Measurements from ENCODE around the gene MUC2. TPM values are rescaled to one million over a fixed set of nuclear protein-coding genes. Genes with fewer than 3 reads are reported as not detected.

Gene MUC2
- total RNA-seq, 2 donors from 2014 or later, result not detected

GRCh38 chr11:1053121-1053901 lies 21.4 kb upstream of the MUC2 start:
- no peak overlapping the region for H3K4me3 Mint-ChIP-seq
- no peaks in the 10 kb centered on the region for H3K9me3 Mint-ChIP-seq
- H3K36me3 Mint-ChIP-seq (ENCODE audit: low read depth), result no peaks in the 10 kb centered on the region
- no peak for ATAC-seq (replicated peaks)
- H3K4me1 Mint-ChIP-seq, result no peaks in the 10 kb centered on the region
- no peak overlapping the region for H3K27ac Mint-ChIP-seq
- peaks cover 13% of the 10 kb centered on the region for H3K27me3 Mint-ChIP-seq

DNA sequence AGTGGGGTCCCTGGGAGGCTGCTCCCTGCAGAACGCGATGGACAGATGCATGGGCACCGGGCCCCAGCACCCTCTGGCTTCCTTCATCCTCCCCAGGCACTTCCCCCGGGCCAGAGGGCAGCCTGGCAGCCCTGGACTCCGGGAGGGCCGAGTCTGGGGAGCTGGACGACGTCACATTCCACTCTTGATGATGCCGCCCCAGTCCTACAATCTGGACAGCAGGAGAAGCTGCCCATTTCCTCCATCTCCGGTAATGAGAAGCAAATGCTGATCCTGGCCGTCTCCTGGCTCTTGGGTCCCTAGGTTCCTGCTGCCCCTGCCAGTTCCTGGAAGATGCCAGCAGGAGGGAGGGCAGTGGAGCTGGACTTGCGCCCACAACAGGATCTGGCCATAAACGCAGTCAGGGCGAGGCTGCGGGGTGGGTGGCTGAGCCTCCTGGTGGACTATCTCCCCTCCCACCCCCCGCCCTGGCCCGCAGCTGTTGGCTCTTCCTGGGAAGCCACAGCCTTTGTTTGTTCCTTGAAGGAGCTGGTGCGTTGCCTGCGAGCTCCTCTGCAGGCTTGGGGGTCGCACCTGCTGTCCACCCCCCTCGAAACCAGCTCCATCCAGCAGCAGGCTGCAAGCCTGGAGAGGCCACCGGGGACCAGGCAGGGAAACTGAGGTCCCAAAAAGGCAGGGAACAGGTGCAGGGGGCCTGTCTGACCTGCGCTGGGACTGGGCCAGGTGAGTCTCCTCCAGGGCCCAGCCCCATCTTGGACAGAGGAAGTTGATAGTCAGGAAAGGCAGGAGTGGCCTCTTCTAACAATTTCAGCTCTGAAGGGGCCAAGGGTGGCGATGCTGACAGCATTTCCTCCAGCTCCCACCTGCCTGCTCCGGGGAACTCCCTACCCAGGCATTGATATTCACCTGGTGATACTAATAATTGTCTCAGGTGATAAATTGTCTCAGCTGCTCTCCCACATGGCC lies 20.2 kb upstream of the MUC2 start:
- Mint-ChIP-seq H3K4me3 (no peak overlapping the region), H3K9me3 (no peaks in the 10 kb centered on the region), H3K27me3 (peaks cover 9% of the 10 kb centered on the region), H3K36me3 (ENCODE audit: low read depth) (no peaks in the 10 kb centered on the region), H3K4me1 (no peaks in the 10 kb centered on the region), H3K27ac (no peak overlapping the region)
- no peak for ATAC-seq (replicated peaks)

- Mint-ChIP-seq H3K4me3 (no peak overlapping the region), H3K27me3 (peaks cover 9% of the 10 kb centered on the region)
- ATAC-seq (replicated peaks), result no peak
Observed at GRCh38 chr11:1055109-1055703, 19.5 kb upstream of the MUC2 start.

DNA sequence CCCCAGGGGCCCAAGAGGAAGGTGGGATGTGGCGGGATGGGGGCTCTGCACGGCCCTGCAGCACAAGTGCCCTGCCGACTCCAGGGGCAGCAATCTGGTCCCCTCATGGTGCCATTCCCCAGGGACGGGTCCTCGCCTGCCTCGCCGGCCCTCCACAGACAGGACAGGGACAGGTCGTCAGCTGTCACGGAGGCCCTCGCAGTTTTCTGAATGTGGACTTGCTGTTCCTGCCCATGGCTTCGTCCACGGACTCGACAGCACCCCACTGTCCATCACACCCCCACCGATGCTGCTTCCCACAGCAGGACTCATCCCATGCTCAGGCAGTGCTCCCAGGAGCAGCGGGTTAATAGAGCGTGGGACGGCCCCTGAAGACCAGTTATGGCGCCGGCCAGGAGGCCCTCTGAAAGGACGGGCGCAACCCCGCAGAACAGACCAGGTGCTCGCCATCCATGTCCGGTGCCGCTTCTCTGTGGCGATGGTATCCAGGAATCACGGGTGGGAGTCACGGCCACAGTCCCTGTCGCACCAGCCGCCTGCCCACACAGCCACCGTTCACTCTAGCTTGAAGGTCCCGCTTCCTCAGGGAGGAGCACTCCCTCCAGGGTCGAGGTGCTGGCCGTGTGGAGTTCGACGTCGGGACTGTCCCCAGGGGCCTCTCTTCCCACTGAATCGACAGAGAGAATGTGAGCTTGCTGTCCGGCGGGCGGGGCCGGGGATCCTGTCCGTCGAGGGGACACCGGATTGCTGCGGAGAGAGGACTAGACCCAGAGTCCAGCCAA lies 18.5 kb upstream of the MUC2 start:
- H3K27ac Mint-ChIP-seq, result no peak overlapping the region
- H3K36me3 Mint-ChIP-seq (ENCODE audit: low read depth), result no peaks in the 10 kb centered on the region
- ATAC-seq (replicated peaks), result no peak
- H3K4me3 Mint-ChIP-seq, result no peak overlapping the region
- H3K9me3 Mint-ChIP-seq, result no peaks in the 10 kb centered on the region
- H3K27me3 Mint-ChIP-seq, result peaks cover 9% of the 10 kb centered on the region
- H3K4me1 Mint-ChIP-seq, result no peaks in the 10 kb centered on the region

More at GRCh38 chr11:1055109-1055703, 19.5 kb upstream of the MUC2 start:
- no peaks in the 10 kb centered on the region for H3K36me3 Mint-ChIP-seq (ENCODE audit: low read depth)
- H3K4me1 Mint-ChIP-seq, result no peaks in the 10 kb centered on the region
- no peak overlapping the region for H3K27ac Mint-ChIP-seq
- H3K9me3 Mint-ChIP-seq, result no peaks in the 10 kb centered on the region

DNA sequence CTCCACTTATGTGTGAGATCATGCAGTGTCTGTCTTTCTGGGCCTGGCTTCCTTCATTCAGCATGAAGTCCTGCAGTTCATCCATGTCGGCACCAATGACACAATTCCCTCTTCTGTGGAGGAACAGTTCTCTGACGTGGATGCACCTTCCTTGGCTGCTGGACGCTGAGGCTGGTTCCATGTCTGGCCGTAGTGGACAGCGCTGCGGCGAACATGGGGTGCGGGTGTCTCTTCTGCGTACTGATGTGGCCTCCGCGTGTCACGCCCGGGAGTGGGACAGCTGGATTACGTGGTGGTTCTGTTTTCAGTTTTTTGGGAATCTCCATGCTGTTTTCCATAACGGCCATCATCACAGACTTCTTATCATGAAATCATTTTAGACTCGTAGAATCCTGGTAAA lies 16.9 kb upstream of the MUC2 start:
- Mint-ChIP-seq H3K27me3 (peaks cover 15% of the 10 kb centered on the region), H3K4me1 (no peaks in the 10 kb centered on the region), H3K9me3 (peaks cover 5% of the 10 kb centered on the region), H3K4me3 (no peak overlapping the region), H3K36me3 (ENCODE audit: low read depth) (no peaks in the 10 kb centered on the region), H3K27ac (no peak overlapping the region)
- ATAC-seq (replicated peaks), result no peak

DNA sequence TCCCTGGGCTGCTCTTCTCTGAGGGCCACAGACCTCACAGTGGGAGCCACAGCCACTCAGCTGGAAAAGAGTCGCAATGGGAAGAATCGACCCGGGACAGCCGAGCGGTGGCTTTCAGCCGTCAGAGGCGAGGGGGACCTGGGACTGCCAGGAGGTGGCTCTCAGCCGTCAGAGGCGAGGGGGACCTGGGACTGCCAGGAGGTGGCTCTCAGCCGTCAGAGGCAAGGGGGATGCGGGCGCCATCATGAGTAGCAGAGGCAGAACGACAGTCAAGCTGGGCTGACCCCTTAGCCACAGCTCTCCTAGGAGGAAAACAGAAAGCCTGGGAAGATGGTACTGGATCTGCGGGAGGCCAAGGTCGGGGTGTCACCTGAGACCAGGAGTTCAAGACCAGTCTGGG lies 14.9 kb upstream of the MUC2 start:
- no peaks in the 10 kb centered on the region for H3K36me3 Mint-ChIP-seq (ENCODE audit: low read depth)
- no peak for ATAC-seq (replicated peaks)
- peaks cover 5% of the 10 kb centered on the region for H3K9me3 Mint-ChIP-seq
- H3K4me3 Mint-ChIP-seq, result no peak overlapping the region
- H3K27ac Mint-ChIP-seq, result no peak overlapping the region
- H3K27me3 Mint-ChIP-seq, result peaks cover 18% of the 10 kb centered on the region
- no peaks in the 10 kb centered on the region for H3K4me1 Mint-ChIP-seq

DNA sequence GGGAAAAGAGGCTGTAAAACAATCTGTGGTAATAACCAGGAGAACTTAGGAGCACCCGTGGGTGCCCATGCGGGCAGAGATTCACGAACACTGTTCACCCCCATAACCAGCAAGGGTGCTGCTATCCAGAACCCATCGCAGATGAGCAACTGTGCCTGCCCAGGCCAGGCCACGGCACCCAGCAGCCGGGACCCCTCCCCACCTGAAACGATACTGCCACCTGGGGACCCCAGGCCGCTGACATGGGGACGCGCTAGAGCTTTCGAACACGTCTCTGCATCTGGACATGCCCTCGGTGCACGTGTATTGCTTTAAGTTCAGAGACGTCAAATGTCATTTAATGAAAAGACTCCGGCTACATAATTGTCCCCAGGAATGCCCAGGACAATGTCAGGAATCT lies 14.3 kb upstream of the MUC2 start:
- H3K4me3 Mint-ChIP-seq, result no peak overlapping the region
- H3K4me1 Mint-ChIP-seq, result no peaks in the 10 kb centered on the region
- peaks cover 5% of the 10 kb centered on the region for H3K9me3 Mint-ChIP-seq
- H3K27ac Mint-ChIP-seq, result no peak overlapping the region
- no peaks in the 10 kb centered on the region for H3K36me3 Mint-ChIP-seq (ENCODE audit: low read depth)
- no peak for ATAC-seq (replicated peaks)
- peaks cover 18% of the 10 kb centered on the region for H3K27me3 Mint-ChIP-seq

DNA sequence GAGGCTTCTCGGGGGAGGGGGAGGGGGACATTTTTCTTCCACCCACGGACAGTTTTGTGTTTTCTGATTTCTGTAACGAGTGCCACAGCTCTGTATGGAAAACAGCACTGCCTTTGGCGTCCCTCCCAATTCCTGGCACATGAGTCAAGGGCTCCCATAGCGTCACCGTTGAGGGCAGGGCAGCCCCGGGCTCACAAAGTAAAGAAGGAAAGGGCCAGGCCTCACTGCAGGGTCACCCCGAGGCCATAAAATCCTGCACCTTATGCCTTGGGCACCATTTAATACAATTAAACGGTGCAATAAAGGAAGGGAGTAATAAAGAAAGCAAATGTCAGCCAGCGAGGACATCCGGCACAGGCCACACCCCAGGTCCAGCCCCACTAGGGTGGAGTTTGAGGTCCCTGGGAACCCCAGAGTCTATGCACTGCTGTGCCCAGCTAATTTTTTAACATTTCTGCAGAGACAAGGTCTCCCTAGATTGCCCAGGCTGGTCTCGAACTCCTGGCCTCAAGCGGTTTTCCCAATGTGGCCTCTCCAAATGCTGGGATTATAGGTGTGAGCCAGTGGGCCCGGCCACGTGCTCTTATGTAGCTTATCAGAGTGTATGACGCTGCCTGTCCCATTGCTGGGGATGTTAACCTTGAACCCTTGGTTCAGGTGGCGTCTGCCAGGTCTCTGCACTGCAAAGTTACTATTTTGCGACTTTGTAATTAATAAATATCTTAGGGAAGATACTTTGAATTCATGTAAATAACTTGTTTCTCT lies 13.6 kb upstream of the MUC2 start:
- H3K4me3 Mint-ChIP-seq, result no peak overlapping the region
- H3K36me3 Mint-ChIP-seq (ENCODE audit: low read depth), result no peaks in the 10 kb centered on the region
- ATAC-seq (replicated peaks), result no peak
- no peak overlapping the region for H3K27ac Mint-ChIP-seq
- H3K9me3 Mint-ChIP-seq, result peaks cover 5% of the 10 kb centered on the region
- peaks cover 18% of the 10 kb centered on the region for H3K27me3 Mint-ChIP-seq
- no peaks in the 10 kb centered on the region for H3K4me1 Mint-ChIP-seq

- H3K27me3 Mint-ChIP-seq, result peaks cover 23% of the 10 kb centered on the region
- no peaks in the 10 kb centered on the region for H3K4me1 Mint-ChIP-seq
- no peak overlapping the region for H3K4me3 Mint-ChIP-seq
- peaks cover 5% of the 10 kb centered on the region for H3K9me3 Mint-ChIP-seq
- ATAC-seq (replicated peaks), result no peak
- H3K27ac Mint-ChIP-seq, result no peak overlapping the region
- H3K36me3 Mint-ChIP-seq (ENCODE audit: low read depth), result no peaks in the 10 kb centered on the region
Observed at GRCh38 chr11:1062075-1062820, 12.4 kb upstream of the MUC2 start.

DNA sequence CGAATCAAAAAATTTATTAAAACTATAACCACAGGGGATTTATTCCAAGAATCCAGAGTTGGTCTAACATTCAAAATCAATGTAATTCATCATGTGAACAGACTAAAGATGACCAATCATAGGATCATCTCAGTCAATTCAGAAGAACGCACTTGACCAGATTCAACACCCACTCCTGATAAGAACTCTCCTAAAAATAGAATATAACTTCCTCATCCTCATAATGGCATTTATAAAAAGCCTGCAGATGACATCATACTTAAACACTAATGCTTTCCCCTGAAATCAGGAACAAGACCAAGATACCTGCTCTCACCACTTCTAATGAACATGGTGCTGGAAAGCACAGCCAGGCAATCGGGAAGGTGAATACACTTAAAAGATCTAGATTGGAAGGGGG lies 10.5 kb upstream of the MUC2 start:
- Mint-ChIP-seq H3K36me3 (ENCODE audit: low read depth) (no peaks in the 10 kb centered on the region), H3K4me3 (no peak overlapping the region), H3K9me3 (peaks cover 5% of the 10 kb centered on the region), H3K27me3 (peaks cover 16% of the 10 kb centered on the region), H3K4me1 (no peaks in the 10 kb centered on the region), H3K27ac (no peak overlapping the region)
- ATAC-seq (replicated peaks), result no peak

DNA sequence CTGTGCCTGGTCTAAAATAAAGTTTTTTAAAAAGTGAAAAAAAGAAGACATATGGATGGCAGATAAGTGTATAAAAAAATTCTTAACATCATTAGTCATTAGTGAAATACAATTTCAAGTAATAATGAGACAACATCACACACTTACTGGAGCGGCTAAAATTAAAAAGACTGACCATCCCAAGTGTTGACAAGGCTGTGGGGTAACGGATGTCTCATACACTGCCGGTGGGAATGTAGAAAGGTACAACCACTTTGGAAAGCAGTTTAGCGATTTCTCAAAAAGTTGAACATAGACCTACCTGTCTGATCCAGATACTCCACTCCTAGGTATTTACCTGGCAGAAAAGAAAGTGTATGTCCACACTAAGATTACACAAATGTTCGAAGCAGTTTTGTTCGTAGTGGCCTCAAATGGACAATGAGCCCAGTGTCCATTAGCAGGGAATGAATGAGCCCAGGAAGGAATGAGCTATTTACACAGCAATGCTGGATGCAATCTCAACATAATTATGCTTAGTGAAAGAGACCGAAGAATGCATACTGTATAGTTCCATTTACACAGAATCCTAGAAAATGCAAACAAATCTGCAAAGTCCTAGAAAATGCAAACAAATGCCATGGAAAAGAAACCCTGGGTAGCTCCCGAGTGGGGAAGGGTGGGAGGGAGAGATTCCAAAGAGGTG lies 6.7 kb upstream of the MUC2 start:
- Mint-ChIP-seq H3K4me3 (no peak overlapping the region), H3K9me3 (no peaks in the 10 kb centered on the region), H3K4me1 (peaks cover 3% of the 10 kb centered on the region), H3K27ac (no peak overlapping the region), H3K36me3 (ENCODE audit: low read depth) (no peaks in the 10 kb centered on the region), H3K27me3 (peaks cover 18% of the 10 kb centered on the region)
- no peak for ATAC-seq (replicated peaks)

DNA sequence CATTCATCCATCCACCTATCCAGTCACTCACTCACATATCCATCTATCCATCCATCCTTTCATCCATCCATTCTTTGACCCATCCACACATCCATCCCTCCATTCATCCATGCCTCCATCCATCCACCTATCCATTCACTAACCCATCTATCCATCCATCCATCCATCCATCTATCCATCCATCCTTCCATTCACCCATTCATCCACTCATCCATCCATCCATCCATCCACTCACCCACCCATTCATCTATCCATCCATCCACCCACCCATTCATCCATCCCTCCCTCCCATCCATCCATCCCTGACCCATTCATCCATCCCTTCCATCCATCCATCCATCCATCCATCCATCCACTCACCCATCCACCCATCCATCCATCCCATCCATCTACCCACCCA lies 4.9 kb upstream of the MUC2 start:
- Mint-ChIP-seq H3K9me3 (no peaks in the 10 kb centered on the region), H3K27me3 (peaks cover 15% of the 10 kb centered on the region), H3K4me1 (peaks cover 3% of the 10 kb centered on the region), H3K36me3 (ENCODE audit: low read depth) (no peaks in the 10 kb centered on the region), H3K4me3 (no peak overlapping the region), H3K27ac (no peak overlapping the region)
- no peak for ATAC-seq (replicated peaks)

All from activated T-helper 17 cell treated with anti-CD3 and anti-CD28 coated beads, Interleukin-2, amount 50 U/mL, for 72 hours (primary cell).